NCI-H146 treated with DMSO at 0.1 percent for 48 hours (cell line): ENCODE data around the gene PDXK.

ENCODE experiments used
- DNase-seq: peaks from one replicate; lab custom pipeline; 2025; ENCODE audit not compliant: unreplicated experiment; lab: John Stamatoyannopoulos, UW

PDXK gene

DNA sequence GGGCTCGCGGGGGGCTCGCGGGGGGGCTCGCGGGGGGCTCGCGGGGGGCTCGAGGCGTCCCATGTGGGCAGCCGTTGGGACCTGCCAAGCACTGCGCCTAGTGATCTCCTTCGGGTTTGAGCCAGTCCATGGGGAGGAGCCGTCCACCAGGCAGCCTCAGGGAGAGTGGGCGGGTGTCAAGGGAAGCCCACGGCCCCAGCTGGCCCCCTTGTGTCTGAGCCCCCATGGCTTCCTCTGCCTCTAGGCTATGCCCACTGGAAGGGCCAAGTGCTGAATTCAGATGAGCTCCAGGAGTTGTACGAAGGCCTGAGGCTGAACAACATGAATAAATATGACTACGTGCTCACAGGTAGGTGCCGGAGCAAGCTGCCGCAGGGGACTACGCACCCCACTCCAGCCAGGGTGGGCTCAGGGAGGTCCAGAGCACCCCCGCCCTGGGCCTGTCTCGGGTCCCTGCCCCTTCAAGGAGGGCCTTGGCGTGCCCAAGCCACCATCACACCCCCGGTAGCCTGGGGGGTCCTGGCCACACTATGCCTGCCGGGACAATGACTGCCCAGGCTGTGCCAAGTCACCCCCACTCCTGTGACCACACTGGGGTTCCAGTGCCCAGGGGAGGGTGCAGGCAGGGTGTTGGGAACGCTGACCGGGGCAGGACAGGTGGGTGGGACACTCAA, 22.6 kb downstream of the PDXK start:
- no peak for DNase-seq

DNA sequence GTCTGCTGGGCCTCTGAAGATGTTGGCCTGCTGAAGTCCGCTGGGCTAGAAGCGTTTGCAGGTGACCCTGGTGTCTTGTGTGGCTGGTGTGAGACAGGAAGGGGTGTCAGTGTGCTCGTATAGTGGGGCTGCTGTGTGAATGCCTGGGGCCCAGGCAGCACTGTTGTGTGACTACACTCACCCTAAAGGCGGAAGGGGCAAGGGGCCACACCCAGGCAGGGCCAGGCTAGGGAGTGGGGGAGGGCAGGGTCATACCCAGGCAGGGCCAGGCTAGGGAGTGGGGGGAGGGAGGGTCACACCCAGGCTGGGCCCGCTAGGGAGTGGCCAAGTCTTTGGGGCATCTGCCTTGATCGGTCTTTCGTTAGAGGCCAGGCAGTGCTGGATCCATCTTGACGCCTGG, 25.0 kb downstream of the PDXK start:
- DNase-seq: no peak

DNA sequence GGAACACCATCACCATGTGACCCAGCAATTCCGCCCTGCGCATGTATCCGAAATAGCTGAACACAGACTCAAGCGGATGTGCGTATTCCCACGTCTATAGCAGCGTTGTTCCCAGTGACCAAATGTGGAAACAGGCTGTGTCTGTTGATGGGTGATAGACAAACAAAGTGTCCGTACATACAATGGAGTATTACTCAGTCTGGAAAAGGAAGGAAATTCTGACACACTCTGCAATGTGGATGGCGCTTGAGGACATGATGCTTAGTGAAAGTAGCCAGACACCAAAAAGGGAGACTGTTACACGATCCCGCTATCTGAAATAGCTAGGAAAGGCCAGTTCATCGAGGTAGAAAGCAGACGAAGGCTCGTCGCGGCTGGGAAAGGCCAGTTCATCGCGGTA, 25.8 kb downstream of the PDXK start:
- DNase-seq: no peak

DNA sequence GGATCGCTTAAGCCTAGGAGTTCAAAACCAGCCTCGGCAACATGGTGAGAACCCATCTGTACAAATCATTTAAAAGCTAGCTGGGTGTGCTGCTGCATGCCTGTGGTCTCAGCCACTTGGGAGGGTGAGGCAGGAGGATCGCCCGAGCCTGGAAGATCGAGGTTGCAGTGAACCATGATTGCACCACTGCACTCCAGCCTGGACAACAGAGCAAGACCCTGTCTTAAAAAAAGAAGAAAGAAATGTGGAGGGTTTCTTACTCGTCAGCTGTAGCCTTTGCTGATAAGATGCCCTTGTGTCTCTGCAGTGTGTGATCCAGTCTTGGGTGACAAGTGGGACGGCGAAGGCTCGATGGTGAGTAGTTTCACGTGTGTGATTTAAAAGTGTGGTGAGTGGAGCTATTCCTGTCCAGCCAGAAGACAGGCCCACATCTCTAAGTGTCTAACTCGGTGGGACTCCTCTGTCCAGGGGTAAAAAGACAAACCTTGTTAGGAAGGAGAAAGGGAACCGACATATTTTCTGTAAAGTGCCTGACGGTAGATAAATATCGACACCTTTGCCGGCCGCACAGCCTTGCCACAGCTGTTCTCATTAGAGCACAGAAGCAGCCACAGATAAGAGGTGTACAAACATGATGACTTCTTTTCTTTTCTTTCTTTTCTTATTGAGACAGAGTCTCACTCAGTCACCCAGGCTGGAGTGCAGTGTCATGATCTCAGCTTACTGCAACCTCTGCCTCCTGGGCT, 27.0 kb downstream of the PDXK start:
- no peak for DNase-seq

DNA sequence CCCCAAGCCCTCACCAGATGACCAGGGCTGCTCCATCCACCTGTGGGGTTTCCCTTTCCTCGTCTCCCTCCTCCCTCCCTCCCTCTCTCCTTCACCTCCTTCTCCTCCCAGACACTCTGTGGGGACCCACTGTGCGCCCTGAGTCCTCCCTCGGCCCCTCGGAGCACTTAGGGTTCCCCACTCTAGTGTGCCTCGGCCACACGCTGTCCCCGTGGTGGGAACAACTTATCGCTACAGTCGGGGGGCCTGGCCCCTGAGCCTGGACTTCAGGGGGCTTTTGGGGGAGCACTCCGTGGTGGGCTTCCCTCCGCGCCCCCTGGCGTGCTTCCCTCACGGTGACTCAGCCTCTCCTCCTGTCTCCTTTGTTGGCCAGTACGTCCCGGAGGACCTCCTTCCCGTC, 29.7 kb downstream of the PDXK start:
- DNase-seq: no peak

DNA sequence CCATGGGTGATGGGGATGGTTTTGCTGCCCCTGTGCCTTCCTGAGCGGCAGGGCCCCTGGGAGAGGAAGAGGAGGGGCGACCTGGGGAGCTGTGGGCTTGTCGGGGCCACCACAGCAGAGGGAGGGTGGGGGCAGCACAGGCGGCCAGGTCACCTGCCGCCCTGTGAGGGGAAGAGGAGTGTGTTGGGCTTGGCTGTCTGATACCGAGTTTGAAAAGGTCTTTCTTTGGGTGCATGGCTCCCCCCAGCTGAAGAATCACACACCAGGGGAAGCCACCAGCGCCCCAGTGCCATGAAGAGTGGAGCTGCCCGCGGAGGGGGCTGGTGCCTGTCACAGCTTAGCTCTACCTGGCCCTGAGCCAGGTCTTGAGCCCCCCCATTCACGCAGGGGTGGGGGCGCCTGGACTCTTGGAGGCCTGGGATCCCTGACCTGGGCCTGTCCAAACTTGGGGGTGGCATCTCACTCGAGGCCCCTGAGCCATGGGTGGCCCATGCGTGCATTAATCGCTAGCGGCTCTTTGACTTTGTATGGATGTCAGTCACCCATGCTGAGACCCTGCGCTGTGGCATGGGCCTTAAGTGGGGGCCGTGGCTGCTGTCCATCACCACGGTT, 30.8 kb downstream of the PDXK start:
- DNase-seq: no peak

DNA sequence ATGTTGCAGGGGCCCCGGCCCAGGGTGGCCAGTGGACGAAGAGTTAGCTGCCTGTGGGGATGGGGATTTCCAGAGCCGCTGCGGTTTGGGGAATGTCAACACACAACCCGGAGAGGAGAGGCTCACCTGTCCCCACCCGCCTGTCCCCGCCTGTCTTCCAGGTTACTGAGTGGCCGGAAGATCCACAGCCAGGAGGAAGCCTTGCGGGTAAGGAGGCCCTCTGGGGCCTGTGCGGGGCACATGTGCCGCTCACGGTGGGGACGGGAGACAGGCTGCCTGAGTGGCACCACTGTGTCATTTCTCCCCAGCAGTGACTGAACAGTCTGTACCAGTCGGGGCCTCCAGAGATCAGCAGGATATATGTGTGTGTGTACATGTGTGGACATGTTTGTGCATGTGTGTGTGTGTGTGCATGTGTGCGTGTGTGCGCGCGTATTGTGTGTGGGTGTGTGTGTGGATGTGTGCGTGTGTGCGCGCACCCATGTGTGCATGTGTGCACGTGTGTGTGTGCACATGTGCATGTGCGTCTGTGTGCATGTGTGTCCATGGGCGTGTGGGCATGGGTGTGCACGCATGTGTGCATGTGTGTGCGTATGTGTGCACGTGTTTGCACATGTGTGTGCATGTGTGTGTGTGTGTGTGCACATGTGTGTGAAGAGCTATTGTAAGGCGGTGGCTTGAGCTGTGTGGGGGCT, 31.6 kb downstream of the PDXK start:
- no peak for DNase-seq

DNA sequence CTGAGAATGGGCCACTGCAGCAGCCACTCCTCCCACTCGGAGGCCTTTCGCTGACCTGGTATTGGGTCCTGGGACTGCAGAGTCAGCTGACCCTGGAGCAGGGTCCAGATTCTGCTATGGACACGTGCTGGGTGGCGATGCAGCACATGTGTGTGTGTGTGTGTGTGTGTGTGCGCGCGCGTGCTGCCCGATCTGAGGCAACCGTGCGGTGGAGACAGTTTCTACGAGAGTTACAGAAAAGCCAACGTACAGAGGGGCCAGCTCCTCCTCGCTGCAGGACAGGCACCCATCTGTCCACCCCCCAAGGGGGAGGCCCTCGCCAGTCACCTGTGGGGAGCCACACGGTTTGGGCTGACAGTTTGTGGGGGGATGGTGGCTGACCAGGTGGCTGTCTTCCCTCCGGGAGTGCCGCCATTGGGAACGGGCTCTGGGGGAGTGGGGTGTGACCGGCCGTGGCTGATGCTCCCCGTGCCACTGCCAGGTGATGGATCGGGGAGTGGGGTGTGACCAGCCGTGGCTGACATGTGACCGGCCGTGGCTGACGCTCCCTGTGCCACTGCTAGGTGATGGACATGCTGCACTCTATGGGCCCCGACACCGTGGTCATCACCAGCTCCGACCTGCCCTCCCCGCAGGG, 33.1 kb downstream of the PDXK start:
- DNase-seq: no peak

DNA sequence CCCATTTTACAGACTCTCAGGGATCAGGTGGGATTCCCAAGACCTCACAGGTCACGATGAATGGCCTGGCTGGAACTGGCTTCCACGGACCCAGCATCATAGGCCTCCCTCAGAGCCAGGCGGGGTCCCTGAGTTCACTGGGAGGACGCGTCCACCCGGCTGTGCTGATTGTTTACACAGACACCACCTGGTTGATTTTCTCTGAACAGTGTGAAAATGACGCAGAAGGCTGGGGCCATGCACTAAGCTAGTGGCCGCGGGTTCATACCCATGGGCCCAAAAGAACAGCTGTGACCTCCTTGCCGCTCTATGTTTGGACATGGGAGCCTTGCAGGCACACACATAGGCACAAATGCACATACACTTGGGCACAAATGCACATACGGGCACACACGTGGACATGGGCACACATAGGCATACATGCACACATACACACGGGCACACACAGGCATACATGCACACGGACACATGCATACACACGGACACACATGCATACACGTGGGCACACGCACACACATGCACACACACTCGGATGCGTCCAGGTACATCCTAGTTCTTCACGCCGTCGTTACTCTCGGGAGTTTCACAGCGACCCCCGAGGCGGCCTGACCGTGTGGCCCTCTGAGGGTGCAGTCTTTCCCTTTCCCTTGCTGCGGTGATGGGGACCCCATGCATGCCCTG, 34.0 kb downstream of the PDXK start:
- no peak for DNase-seq

DNA sequence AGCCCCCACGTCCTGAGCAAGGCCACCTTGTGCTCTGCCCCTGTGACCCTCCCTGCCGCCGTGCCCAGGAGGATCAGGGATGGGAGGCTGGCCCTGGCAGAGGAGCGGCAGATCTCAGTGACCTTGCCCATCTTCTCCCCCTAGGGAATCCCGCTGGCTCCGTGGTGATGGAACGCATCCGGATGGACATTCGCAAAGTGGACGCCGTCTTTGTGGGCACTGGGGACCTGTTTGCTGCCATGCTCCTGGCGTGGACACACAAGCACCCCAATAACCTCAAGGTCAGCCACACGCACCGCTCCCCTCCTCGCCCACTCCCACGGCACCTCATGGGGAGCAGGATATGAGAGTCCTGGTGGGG, 34.5 kb downstream of the PDXK start:
- DNase-seq: no peak

DNA sequence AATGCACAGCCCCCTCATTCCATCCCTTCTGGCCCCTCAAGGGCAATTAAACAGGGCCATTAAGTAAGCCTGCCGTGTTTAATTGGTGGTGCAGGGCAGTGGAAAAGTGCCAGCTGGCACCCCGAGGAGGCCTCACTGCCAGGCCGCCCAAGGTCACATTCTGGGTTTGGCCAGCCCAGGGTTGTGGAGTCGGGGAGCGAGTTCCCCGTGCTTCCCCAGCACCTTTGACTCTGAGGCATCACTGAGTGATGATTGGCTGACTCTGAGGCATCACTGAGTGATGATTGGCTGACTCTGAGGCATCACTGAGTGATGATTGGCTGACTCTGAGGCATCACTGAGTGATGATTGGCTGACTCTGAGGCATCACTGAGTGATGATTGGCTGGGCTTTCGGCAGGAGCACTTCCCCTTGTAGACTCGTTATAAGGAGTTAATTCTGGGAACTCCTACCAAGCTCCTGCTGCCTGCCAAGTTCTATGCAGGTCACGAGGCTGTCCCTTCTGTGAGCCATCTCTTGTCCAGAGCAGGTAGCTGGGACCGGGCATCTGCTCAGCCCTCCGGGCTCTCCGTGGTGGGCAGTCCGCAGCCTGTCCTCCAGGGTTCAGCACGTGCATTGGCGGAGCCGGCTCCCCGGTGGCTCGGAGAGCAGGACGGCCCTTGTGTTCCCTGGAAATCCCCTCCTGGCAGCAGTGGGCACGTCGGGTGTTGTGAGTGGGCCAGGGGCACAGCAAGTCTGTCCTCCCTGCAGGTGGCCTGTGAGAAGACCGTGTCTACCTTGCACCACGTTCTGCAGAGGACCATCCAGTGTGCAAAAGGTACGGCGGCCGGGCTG, 36.2 kb downstream of the PDXK start:
- DNase-seq: no peak

DNA sequence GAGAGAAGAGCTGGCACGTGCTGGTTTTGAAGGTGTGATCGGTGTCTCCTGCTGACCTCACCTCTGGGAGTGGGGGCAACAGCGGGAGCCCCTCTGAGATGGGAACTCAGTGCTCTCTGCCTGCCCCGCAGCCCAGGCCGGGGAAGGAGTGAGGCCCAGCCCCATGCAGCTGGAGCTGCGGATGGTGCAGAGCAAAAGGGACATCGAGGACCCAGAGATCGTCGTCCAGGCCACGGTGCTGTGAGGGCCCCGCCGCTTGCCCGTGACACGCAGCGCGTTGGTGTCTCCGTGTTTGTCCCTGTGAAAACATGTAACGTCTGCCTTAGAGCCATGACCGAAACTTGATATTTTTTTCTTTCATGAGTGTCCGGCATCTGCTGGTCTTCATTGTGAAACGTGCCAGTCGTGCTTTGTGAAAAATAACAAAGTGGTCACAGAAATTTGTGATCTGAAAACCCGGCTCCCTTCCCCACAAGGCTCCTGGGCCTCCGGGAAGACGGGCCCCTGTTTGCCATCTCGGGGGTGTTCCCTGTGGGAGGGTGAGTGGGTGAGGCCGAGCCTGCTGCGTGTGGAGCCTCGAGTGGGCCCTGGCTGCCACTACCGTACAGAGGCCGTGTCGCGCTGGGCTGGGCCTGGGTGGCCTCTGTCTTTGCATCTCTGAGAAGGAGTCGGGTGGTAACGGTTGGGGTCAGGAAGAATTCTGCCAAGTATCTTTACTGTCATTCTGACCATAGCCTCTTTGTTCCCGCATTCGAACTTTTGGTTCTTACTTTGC, 37.1 kb downstream of the PDXK start:
- DNase-seq: no peak

DNA sequence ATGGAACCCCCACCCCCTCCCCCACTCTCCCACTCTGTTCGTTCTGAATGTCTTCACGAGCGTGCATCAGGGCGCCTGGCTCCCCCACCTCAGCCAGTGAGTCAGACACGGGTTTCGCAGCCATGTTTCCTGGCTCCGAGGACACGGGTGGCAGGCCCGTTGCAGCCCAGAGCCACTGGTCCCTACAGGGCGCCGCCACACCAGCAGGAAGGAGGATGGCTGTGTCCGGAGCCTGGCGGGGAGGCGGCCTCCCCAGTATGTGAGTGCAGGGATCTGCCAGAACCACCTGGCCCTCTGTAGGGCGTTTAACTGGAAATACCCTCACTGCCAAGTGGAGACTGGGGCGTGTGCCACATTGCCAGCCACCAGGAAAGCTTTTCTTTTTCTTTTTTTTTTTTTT, 38.7 kb downstream of the PDXK start:
- no peak for DNase-seq

DNA sequence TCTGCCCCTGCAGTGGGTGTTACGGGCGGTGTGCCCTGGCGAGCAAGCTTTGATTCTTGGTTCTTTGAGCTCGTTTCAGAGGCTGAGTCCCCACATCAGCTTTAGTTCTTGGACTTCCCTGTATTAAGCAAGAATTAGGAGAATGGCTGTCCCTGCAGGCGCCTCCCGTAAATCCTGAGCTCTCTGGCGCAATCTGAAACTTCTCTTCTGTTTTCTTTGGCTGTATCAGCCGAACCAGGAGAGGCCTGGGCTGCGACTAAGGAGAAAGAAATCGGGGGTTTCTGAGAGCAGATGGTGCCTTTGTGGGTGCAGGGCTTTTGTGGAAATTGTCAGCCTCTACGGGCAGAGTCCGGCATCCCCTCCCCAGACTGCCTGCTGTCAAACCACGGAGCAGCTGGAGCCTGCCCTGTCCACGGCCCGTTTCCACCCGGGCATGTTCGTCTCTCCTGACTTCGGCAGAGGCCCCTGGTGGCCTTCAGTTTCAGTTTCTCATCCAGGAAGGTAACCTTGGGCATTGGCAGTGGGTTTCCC, 39.2 kb downstream of the PDXK start:
- no peak for DNase-seq

DNA sequence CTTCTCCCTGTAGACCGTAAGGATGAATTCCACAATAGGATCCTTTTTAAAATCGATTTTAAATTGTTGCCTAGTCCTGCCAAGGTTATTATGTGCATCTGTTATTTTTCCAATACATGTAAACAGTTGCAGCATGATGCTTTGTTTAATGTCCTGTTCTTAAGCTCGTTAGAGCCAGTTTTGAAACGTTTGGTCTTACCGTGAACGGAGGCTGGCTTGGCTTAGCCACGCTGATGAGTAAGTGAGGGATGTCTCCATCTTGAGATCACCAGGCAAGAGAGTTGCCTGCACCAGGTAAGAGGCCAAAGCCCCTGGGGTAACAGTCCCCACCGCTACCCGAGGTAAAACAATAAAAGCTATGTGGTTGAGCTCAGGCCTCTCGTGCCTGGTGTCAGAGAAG, 39.9 kb downstream of the PDXK start:
- no peak for DNase-seq

DNA sequence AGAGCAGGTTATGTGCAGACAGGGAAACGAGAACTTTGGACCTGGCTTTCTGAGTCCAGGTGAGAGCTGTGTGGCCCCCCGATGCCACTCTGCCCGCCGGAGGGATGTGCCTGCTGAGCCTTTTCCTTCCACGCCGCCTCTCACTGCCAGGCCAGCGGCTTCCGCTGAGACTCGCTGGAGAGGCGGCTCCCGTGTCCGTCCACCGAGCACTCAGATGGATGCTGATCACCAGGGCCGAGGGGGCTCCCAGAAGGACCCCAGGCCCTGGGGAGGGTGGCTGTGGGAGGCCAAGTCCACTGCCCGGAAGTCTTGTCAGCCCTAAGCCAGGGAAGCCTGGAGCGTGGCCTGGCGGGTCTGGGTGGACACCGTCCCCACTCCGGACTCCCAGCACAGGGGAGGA, 40.7 kb downstream of the PDXK start:
- DNase-seq: no peak

DNA sequence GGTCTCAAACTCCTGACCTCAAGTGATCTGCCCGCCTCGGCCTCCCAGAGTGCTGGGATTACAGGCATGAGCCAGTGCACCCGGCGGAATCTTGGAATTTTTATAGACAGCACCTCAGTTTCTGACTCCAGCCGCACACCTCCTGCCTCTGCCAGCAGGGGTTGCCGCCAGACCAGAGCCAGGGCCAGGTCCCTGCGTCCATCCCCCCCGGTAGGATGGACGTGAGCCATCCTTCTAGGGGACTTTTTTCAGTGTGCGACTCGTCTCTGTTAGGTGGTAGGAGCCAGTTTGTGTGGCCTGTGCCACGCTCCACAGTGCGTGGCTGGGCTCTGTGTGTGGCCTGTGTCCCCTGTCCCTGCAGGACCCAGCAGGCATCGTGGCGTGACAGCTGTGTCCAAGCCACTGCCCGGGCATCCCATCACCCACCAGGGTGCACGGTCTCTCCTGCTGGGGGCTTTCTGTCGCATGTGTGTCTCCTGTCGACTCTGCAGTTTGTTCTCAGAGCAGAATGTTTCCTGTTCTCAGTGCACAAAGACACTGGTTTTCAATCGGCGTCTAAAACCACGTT, 41.5 kb downstream of the PDXK start:
- no peak for DNase-seq

DNA sequence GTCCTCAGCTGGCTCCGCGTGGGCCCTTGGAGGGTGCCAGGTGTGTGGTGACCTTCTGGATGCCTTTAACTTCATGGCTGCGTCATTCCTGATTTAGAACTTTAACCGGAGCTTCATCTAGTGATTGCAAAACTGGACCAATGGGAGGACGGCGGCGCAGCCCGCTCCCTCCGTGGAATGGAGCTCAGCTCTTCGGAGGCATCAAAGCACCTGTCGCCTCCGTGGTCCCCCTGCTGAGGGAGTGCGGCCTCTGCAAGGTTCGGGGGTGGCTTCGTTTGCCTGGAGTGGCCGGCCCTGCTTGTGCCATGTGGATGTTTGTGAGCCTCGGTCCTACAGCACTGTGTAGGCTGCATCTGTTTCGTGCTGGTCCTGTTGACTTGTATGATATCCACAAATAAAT, 43.0 kb downstream of the PDXK start:
- DNase-seq: no peak
